GM23338 (cell line): ENCODE measurements around the gene CASK. TPM values are rescaled to one million over a fixed set of nuclear protein-coding genes. Genes with fewer than 3 reads are reported as not detected.

Source experiments
- ATAC-seq: fragments of 200-7000 bp; cut with Tn5 transposase; 3 replicates; pipeline ENCODE4 v1.9.1; 2020
- DNase-seq: peaks from one replicate; pipeline ENCODE4 v3.0.0-alpha.2; 2015; ENCODE audit warnings: low spot score
- H2AFZ ChIP-seq: fragments of 200-600 bp; sonication (generic); 2 replicates; pipeline ENCODE4 v1.8.0; 2016; ENCODE audit warnings: antibody characterized with exemption, mild to moderate bottlenecking, moderate library complexity
- H3F3A ChIP-seq: fragments of 200-600 bp; sonication (generic); replicated peaks from 2 replicates; pipeline ENCODE4 v1.8.0; 2017; ENCODE audit warnings: antibody characterized with exemption, mixed run types, low read depth
- H3K27ac ChIP-seq: fragments of 200-600 bp; sonication (generic); 2 replicates; pipeline ENCODE4 v1.6.1; 2016; ENCODE audit warnings: low read depth
- H3K27me3 ChIP-seq: fragments of 200-600 bp; sonication (generic); 2 replicates; pipeline ENCODE4 v1.8.0; 2016; ENCODE audit warnings: mild to moderate bottlenecking, mixed run types, moderate library complexity; ENCODE audit not compliant: insufficient read depth
- H3K36me3 ChIP-seq: fragments of 200-600 bp; sonication (generic); 2 replicates; pipeline ENCODE4 v1.8.0; 2016; ENCODE audit warnings: mild to moderate bottlenecking; ENCODE audit not compliant: insufficient read depth
- H3K4me1 ChIP-seq: fragments of 200-600 bp; sonication (generic); 2 replicates; pipeline ENCODE4 v1.8.0; 2016; ENCODE audit warnings: mild to moderate bottlenecking, moderate library complexity; ENCODE audit not compliant: insufficient read depth
- H3K4me2 ChIP-seq: fragments of 200-600 bp; sonication (generic); 2 replicates; pipeline ENCODE4 v1.7.1; 2017; ENCODE audit warnings: mixed run types
- H3K4me3 ChIP-seq: fragments of 200-600 bp; sonication (generic); 2 replicates; pipeline ENCODE4 v1.6.1; 2016; ENCODE audit warnings: mixed run types
- H3K79me2 ChIP-seq: fragments of 200-600 bp; sonication (generic); replicated peaks from 2 replicates; pipeline ENCODE4 v1.8.0; 2017; ENCODE audit warnings: mild to moderate bottlenecking; ENCODE audit not compliant: insufficient read depth
- H3K9me2 ChIP-seq: fragments of 200-600 bp; sonication (generic); 2 replicates; pipeline ENCODE4 v1.8.0; 2017; ENCODE audit not compliant: insufficient read depth
- H4K20me1 ChIP-seq: fragments of 200-600 bp; sonication (generic); replicated peaks from 2 replicates; pipeline ENCODE4 v1.8.0; 2017; ENCODE audit warnings: mild to moderate bottlenecking; ENCODE audit not compliant: insufficient read depth
- H3K27ac Mint-ChIP-seq: 2 replicates; pipeline ENCODE4 v1.8.0; 2020; ENCODE audit warnings: inconsistent platforms, mild to moderate bottlenecking, moderate library complexity, mixed read lengths
- H3K27me3 Mint-ChIP-seq: 3 replicates; pipeline ENCODE4 v1.8.0; 2022; ENCODE audit warnings: low read depth, mild to moderate bottlenecking, moderate library complexity, mixed read lengths, inconsistent platforms; ENCODE audit not compliant: insufficient read depth, poor library complexity
- H3K36me3 Mint-ChIP-seq: 3 replicates; pipeline ENCODE4 v1.8.0; 2021; ENCODE audit warnings: low read depth, mild to moderate bottlenecking, inconsistent platforms, moderate library complexity, mixed read lengths
- H3K4me1 Mint-ChIP-seq: 3 replicates; pipeline ENCODE4 v1.8.0; 2020; ENCODE audit warnings: mild to moderate bottlenecking, inconsistent platforms, mixed read lengths
- H3K4me3 Mint-ChIP-seq: 3 replicates; pipeline ENCODE4 v1.8.0; 2021; ENCODE audit warnings: moderate library complexity, mild to moderate bottlenecking, inconsistent platforms, mixed read lengths
- H3K9me3 Mint-ChIP-seq: 3 replicates; pipeline ENCODE4 v1.8.0; 2020; ENCODE audit warnings: moderate library complexity, mild to moderate bottlenecking, inconsistent platforms, mixed read lengths
- CTCF ChIP-seq, 2 experiments: fragments of 200-600 bp in 1 of 2; sonication (generic) in 1 of 2; conservative IDR thresholded peaks; 2 replicates each; pipeline versions ENCODE4 v1.5.1 to v1.6.1; 2016 to 2017; ENCODE audit warnings: antibody characterized with exemption in 2 of 2, low read depth in 2 of 2, mild to moderate bottlenecking in 2 of 2, moderate library complexity in 1 of 2
- ETS1 ChIP-seq: IDR thresholded peaks from 2 replicates; pipeline ENCODE4 v1.6.1; 2016; ENCODE audit warnings: antibody characterized with exemption
- EZH2 ChIP-seq: fragments of 200-600 bp; sonication (generic); IDR thresholded peaks from one replicate; pipeline ENCODE4 v1.8.0; 2017; ENCODE audit warnings: antibody characterized with exemption, mild to moderate bottlenecking, low read depth; ENCODE audit not compliant: unreplicated experiment
- JUNB ChIP-seq: IDR thresholded peaks from one replicate; pipeline ENCODE4 v1.6.1; 2016; ENCODE audit warnings: antibody characterized with exemption; ENCODE audit not compliant: unreplicated experiment
- POLR2AphosphoS5 ChIP-seq: IDR thresholded peaks from 2 replicates; pipeline ENCODE4 v1.6.1; 2016; ENCODE audit warnings: antibody characterized with exemption, low read depth
- ZNF114 ChIP-seq: fragments of 250-450 bp; sonication (Bioruptor Pico); IDR thresholded peaks from 2 replicates; pipeline ENCODE4 v1.5.0; 2020; ENCODE audit warnings: mild to moderate bottlenecking, moderate library complexity
- ZNF462 ChIP-seq: fragments of 250-450 bp; sonication (Bioruptor Pico); IDR thresholded peaks from 2 replicates; pipeline ENCODE4 v1.5.0; 2020; ENCODE audit warnings: mild to moderate bottlenecking, moderate library complexity
- polyA plus RNA-seq: library from polyadenylated mRNA; unstranded; fragments of >200 nt; fragmentation: Nextera tagmentation; extraction: Ambion mirVana; gene quantifications from 2 replicates; pipeline ENCODE4 v1.2.1, GENCODE V29; 2016
- total RNA-seq: library from RNA; depleted of rRNA; stranded (reverse); fragments of >200 nt; shearing (Covaris generic); gene quantifications from 2 replicates; pipeline ENCODE4 v1.2.3, GENCODE V29; 2014

The CASK gene
- total and polyA plus RNA-seq, 2 experiments from 2014 or later: 15.3 to 44.4 TPM

DNA sequence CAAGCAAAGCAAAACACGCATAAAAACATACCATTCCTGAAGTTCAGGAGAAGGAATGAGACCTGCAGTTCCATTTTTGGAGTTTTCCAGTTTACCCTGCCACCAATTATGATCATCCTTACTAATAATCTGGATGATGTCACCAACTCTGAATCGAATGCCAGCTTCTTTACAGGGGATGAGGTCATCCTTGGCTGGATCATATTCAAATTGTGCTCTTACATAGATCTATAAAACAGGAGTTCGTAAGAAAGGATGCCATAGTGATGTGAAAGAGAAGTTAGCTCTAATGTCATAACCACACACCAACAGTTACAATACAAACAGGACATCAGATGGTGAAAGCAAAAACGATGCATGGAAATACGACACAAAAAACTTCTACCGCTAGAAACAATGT is 369.7 kb downstream of the CASK start (continued):
- TF ChIP-seq CTCF (conservative IDR thresholded peaks at IDR 0.05; ENCODE audit: low read depth in 2 of 2): no peak
- TF ChIP-seq ZNF462 (CRISPR knock-in tag): no peak
- no peak for TF ChIP-seq EZH2

- no peaks in the 10 kb centered on the region for H3K9me2 ChIP-seq
- H3K36me3 ChIP-seq: no peaks in the 10 kb centered on the region; the same call in 1 of the 2 replicates
- no peaks in the 10 kb centered on the region for H3K27me3 ChIP-seq
- H3K27ac Mint-ChIP-seq: no peak overlapping the region
- no peaks in the 10 kb centered on the region for H3K9me3 Mint-ChIP-seq
- no peak overlapping the region for H3K4me3 ChIP-seq
- no peaks in the 10 kb centered on the region for H3K79me2 ChIP-seq
- no peaks in the 10 kb centered on the region for H4K20me1 ChIP-seq
- no peak overlapping the region for H3K4me3 Mint-ChIP-seq
- no peaks in the 10 kb centered on the region for H3K4me1 Mint-ChIP-seq
- H3K27me3 Mint-ChIP-seq: peaks cover 2% of the 10 kb centered on the region
- H3K4me2 ChIP-seq: no peak overlapping the region
- H2AFZ ChIP-seq: no peak overlapping the region
- no peak overlapping the region for H3K27ac ChIP-seq
- no peaks in the 10 kb centered on the region for H3K4me1 ChIP-seq
- no peaks in the 10 kb centered on the region for H3F3A ChIP-seq
- DNase-seq: no peak
- peaks cover 7% of the 10 kb centered on the region; the same call in 2 of the 3 replicates for H3K36me3 Mint-ChIP-seq
- ATAC-seq: no peak
- TF ChIP-seq ETS1 (no peak), ZNF114 (CRISPR knock-in tag) (no peak), POLR2AphosphoS5 (no peak), JUNB (no peak), ZNF462 (CRISPR knock-in tag) (no peak)
Observed at GRCh38 chrX:41548411-41548810, 374.9 kb downstream of the CASK start.
